GM10847 (cell line): Measurements from ENCODE around the gene LORICRIN.

ENCODE experiments used
- POLR2A ChIP-seq: IDR thresholded peaks from 2 replicates; pipeline ENCODE4 v1.6.1; 2011; ENCODE audit not compliant: insufficient read length; ENCODE audit errors: extremely low read depth

Gene LORICRIN

GRCh38 chr1:153277852-153278251, 18.4 kb downstream of the LORICRIN start:
- no peak for TF ChIP-seq POLR2A

- no peak for TF ChIP-seq POLR2A
Measured at GRCh38 chr1:153288634-153289275, 29.3 kb downstream of the LORICRIN start.

GRCh38 chr1:153291514-153291913, 32.0 kb downstream of the LORICRIN start:
- TF ChIP-seq POLR2A, result no peak

GRCh38 chr1:153292185-153292584, 32.7 kb downstream of the LORICRIN start:
- no peak for TF ChIP-seq POLR2A

- no peak for TF ChIP-seq POLR2A
Measured at GRCh38 chr1:153292740-153293479, 33.4 kb downstream of the LORICRIN start.

GRCh38 chr1:153293480-153293775, 33.9 kb downstream of the LORICRIN start:
- TF ChIP-seq POLR2A, result no peak

GRCh38 chr1:153293851-153294250, 34.4 kb downstream of the LORICRIN start:
- no peak for TF ChIP-seq POLR2A

- no peak for TF ChIP-seq POLR2A
Measured at GRCh38 chr1:153302308-153302707, 42.8 kb downstream of the LORICRIN start.

- TF ChIP-seq POLR2A, result no peak
Measured at GRCh38 chr1:153305682-153306081, 46.2 kb downstream of the LORICRIN start.

- TF ChIP-seq POLR2A, result no peak
Measured at GRCh38 chr1:153306303-153307220, 47.1 kb downstream of the LORICRIN start.

- no peak for TF ChIP-seq POLR2A
Measured at GRCh38 chr1:153307221-153307600, 47.7 kb downstream of the LORICRIN start.

GRCh38 chr1:153308540-153308939, 49.1 kb downstream of the LORICRIN start:
- TF ChIP-seq POLR2A, result no peak

- TF ChIP-seq POLR2A, result no peak
Measured at GRCh38 chr1:153309441-153309840, 50.0 kb downstream of the LORICRIN start.

- TF ChIP-seq POLR2A, result no peak
Measured at GRCh38 chr1:153310526-153310925, 51.0 kb downstream of the LORICRIN start.
